MCF 10A (cell line): Measurements from ENCODE around the gene ANGEL2. TPM values are rescaled to one million over a fixed set of nuclear protein-coding genes. Genes with fewer than 3 reads are reported as not detected.

ENCODE experiments used
- BruUV-seq: library from RNA; stranded (reverse); fragments of 400-500 nt; replicated peaks from 2 replicates; lab custom pipeline; 2021; lab: Mats Ljungman, UMichigan
- CTCF ChIA-PET: fragments of 300-600 bp; sonication (Branson Sonifier 250); formaldehyde crosslinking; extraction: SDS; loops from one replicate; lab custom pipeline; 2021; ENCODE audit warnings: antibody characterized with exemption, inconsistent platforms; lab: Yijun Ruan, JAX
- POLR2A ChIA-PET: fragments of 300-600, 350-650 bp; sonication (Branson Sonifier 250); formaldehyde crosslinking; extraction: SDS; loops from one replicate; lab custom pipeline; 2020; ENCODE audit warnings: antibody characterized with exemption, inconsistent platforms; lab: Yijun Ruan, JAX
- DNase-seq: peaks from one replicate; pipeline ENCODE4 v3.0.0-alpha.2; 2018; ENCODE audit not compliant: unreplicated experiment
- H3K27ac Mint-ChIP-seq: one replicate; pipeline ENCODE4 v1.8.0; 2022; ENCODE audit warnings: mild to moderate bottlenecking, low read depth, mixed read lengths; ENCODE audit not compliant: unreplicated experiment
- H3K27me3 Mint-ChIP-seq: one replicate; pipeline ENCODE4 v1.8.0; 2022; ENCODE audit warnings: mixed read lengths; ENCODE audit not compliant: insufficient read depth, unreplicated experiment
- H3K36me3 Mint-ChIP-seq: one replicate; pipeline ENCODE4 v1.8.0; 2022; ENCODE audit warnings: mild to moderate bottlenecking, moderate library complexity, mixed read lengths; ENCODE audit not compliant: insufficient read depth, unreplicated experiment
- H3K4me1 Mint-ChIP-seq: one replicate; pipeline ENCODE4 v1.8.0; 2022; ENCODE audit warnings: mixed read lengths; ENCODE audit not compliant: insufficient read depth, unreplicated experiment
- H3K4me3 Mint-ChIP-seq: one replicate; pipeline ENCODE4 v1.8.0; 2022; ENCODE audit warnings: mild to moderate bottlenecking, moderate library complexity, mixed read lengths; ENCODE audit not compliant: unreplicated experiment
- H3K9me3 Mint-ChIP-seq: one replicate; pipeline ENCODE4 v1.8.0; 2022; ENCODE audit warnings: mixed read lengths; ENCODE audit not compliant: unreplicated experiment
- CTCF ChIP-seq: fragments of 200-600 bp; IDR thresholded peaks from one replicate; pipeline ENCODE4 v1.8.0; 2022; ENCODE audit warnings: antibody characterized with exemption, mild to moderate bottlenecking; ENCODE audit not compliant: unreplicated experiment
- intact Hi-C: fragments of 100-400 bp; cut with micrococcal nuclease; formaldehyde crosslinking; loops from 2 replicates; pipeline ENCODE4 v1.14.1; 2022
- total RNA-seq: library from RNA; stranded (reverse); gene quantifications from 2 replicates; pipeline ENCODE4 v1.2.3, GENCODE V29; 2022

The ANGEL2 gene
- total RNA-seq, 1 experiment from 2014 or later = 89.7 TPM

GRCh38 chr1:212983482-212983881 lies 32.2 kb downstream of the ANGEL2 start:
- peaks cover 7% of the 10 kb centered on the region for H3K36me3 Mint-ChIP-seq
- POLR2A ChIA-PET = no interaction called here
- BruUV-seq = no TSS peak
- no peaks in the 10 kb centered on the region for H3K27me3 Mint-ChIP-seq
- H3K4me1 Mint-ChIP-seq = peaks cover 8% of the 10 kb centered on the region
- DNase-seq = no peak
- intact Hi-C loops = no loop called here
- TF ChIP-seq CTCF = no peak
- H3K27ac Mint-ChIP-seq = no peak overlapping the region
- H3K4me3 Mint-ChIP-seq = no peak overlapping the region
- no peaks in the 10 kb centered on the region for H3K9me3 Mint-ChIP-seq
- CTCF ChIA-PET = interaction anchor here (1.3 to 4.6 kb wide), 2 partner anchors 13 to 29 kb away, joined by 5 to 76 read pairs; no protein-coding TSS in a partner anchor

GRCh38 chr1:212982430-212983152 lies 33.1 kb downstream of the ANGEL2 start:
- Mint-ChIP-seq H3K4me1 (no peaks in the 10 kb centered on the region), H3K9me3 (no peaks in the 10 kb centered on the region), H3K27me3 (no peaks in the 10 kb centered on the region), H3K4me3 (no peak overlapping the region), H3K36me3 (no peaks in the 10 kb centered on the region), H3K27ac (no peak overlapping the region)
- intact Hi-C loops = no loop called here
- no peak for DNase-seq
- ChIA-PET CTCF (interaction anchor here (0.8 to 1.2 kb wide), 5 partner anchors 8 to 109 kb away, joined by 3 to 5 read pairs (median 4); no protein-coding TSS in a partner anchor), POLR2A (interaction anchor here (0.8 kb wide), 1 partner anchor 191 kb away, joined by 3 read pairs; the partner anchor contains the start of gene NSL1)
- BruUV-seq = no TSS peak
- TF ChIP-seq CTCF = no peak

DNA sequence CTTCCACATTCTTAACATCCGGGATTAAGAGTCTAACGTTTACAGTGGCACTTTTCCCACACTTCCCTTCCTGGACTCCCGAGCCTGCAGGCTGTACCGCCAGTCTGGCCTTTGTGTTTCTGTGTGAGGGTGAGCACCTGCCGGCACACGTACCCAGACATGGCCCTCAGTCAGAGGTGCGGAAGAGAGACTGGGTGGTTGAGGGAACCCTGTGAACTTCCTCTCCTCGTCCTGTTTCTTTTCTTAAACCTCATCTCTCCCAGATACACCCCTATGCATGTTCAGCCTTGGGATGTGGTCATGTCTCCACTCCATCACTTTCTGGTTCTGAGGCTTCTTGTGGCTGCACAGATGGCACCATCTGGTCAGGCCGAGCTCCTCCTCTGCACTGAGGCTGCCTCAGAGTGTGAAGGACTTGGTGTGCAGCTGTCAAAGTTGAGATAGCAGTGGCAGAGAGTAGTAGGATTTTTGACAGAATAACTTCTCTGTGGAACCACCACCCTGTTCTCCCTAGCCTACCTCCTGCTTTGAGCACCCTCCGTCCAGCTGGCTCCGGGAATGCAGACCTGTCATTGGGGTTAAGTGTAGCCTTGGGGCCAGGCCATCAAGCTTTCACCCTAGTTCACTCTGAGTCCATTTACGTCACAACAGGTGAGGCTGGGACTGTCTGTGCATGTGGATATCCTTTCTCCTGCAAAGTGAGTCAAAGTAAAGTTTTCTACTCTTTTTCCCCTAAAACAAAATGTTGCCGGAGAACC lies 33.9 kb downstream of the ANGEL2 start:
- Mint-ChIP-seq H3K4me1 (no peaks in the 10 kb centered on the region), H3K9me3 (no peaks in the 10 kb centered on the region), H3K4me3 (no peak overlapping the region), H3K27me3 (no peaks in the 10 kb centered on the region), H3K36me3 (no peaks in the 10 kb centered on the region), H3K27ac (no peak overlapping the region)
- CTCF ChIA-PET = interaction anchor here (0.8 to 1.2 kb wide), 5 partner anchors 9 to 15 kb away, joined by 3 to 5 read pairs (median 4); no protein-coding TSS in a partner anchor
- POLR2A ChIA-PET = no interaction called here
- intact Hi-C loops = no loop called here
- TF ChIP-seq CTCF = no peak
- DNase-seq = no peak
- BruUV-seq = no TSS peak

DNA sequence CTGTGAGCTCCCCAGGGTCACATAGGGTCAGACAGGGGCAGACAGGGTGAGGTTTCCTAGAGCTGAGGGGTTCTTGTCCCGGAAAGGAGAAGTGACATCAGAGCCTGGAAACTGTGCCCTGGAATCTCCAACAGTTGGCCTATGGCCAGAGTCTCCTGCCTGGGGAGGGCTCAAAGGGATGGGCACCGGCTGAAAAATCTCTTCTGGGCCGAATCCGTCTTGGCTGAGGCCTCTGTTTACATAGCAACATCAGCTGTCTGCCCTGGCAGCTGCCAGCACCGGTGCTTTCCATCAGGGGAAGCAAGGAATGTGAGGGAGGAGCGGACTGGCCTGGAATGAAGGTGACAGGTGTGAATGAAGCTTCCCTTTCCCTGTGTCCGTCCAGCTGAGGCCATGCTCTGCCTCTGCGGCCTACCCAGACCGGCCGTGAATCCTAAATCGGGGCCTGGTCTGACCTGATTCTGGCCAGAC lies 34.6 kb downstream of the ANGEL2 start:
- no peak for TF ChIP-seq CTCF
- CTCF ChIA-PET = interaction anchor here (0.6 to 1.3 kb wide), 4 partner anchors 11 to 107 kb away, joined by 3 to 4 read pairs (median 4); no protein-coding TSS in a partner anchor
- H3K4me1 Mint-ChIP-seq = no peaks in the 10 kb centered on the region
- no peaks in the 10 kb centered on the region for H3K27me3 Mint-ChIP-seq
- no peaks in the 10 kb centered on the region for H3K36me3 Mint-ChIP-seq
- H3K4me3 Mint-ChIP-seq = no peak overlapping the region
- intact Hi-C loops = no loop called here
- no peaks in the 10 kb centered on the region for H3K9me3 Mint-ChIP-seq
- no TSS peak for BruUV-seq
- DNase-seq = peak; percentile 32
- no peak overlapping the region for H3K27ac Mint-ChIP-seq
- POLR2A ChIA-PET = interaction anchor here (0.6 to 1.2 kb wide), 2 partner anchors 27 to 123 kb away, joined by 3 read pairs; no protein-coding TSS in a partner anchor
